DND-41 (cell line): ENCODE measurements around the gene CCT8.

ENCODE experiments used
- ATAC-seq: fragments of 200-7000 bp; cut with Tn5 transposase; 3 replicates; pipeline ENCODE4 v1.9.1; 2021; ENCODE audit warnings: low read depth; ENCODE audit not compliant: insufficient read depth
- DNase-seq: peaks from one replicate; pipeline ENCODE4 v3.0.0-alpha.2; 2020
- H2AFZ ChIP-seq: 2 replicates; pipeline ENCODE4 v1.6.0; 2012; ENCODE audit warnings: low read depth, low read length
- H3K27ac ChIP-seq: 2 replicates; pipeline ENCODE4 v1.5.1; 2012; ENCODE audit warnings: low read length, inconsistent platforms
- H3K27me3 ChIP-seq: fragments of 200-600 bp; sonication (generic); 2 replicates; pipeline ENCODE4 v1.6.0; 2012; ENCODE audit warnings: low read length, mild to moderate bottlenecking, inconsistent platforms; ENCODE audit not compliant: insufficient read depth, poor library complexity
- H3K36me3 ChIP-seq: 2 replicates; pipeline ENCODE4 v1.5.1; 2012; ENCODE audit warnings: low read length, inconsistent platforms; ENCODE audit not compliant: insufficient read depth
- H3K4me1 ChIP-seq: 2 replicates; pipeline ENCODE4 v1.5.1; 2012; ENCODE audit warnings: mild to moderate bottlenecking, low read length; ENCODE audit not compliant: insufficient read depth
- H3K4me2 ChIP-seq: 2 replicates; pipeline ENCODE4 v1.6.0; 2012; ENCODE audit warnings: mild to moderate bottlenecking, moderate library complexity, low read length, inconsistent platforms; ENCODE audit not compliant: insufficient read depth
- H3K4me3 ChIP-seq, 2 experiments: fragments of 200-600 bp in 1 of 2; shearing (Covaris generic) in 1 of 2; 2 replicates each; pipeline ENCODE4 v1.5.1; 2012 to 2016; ENCODE audit warnings: inconsistent platforms in 2 of 2, low read length in 2 of 2, mild to moderate bottlenecking in 2 of 2, low read depth in 1 of 2, moderate library complexity in 1 of 2
- H3K79me2 ChIP-seq: 2 replicates; pipeline ENCODE4 v1.6.0; 2012; ENCODE audit warnings: low read length, inconsistent platforms; ENCODE audit not compliant: insufficient read depth
- H3K9ac ChIP-seq: 2 replicates; pipeline ENCODE4 v1.6.0; 2012; ENCODE audit warnings: low read depth, mild to moderate bottlenecking, inconsistent platforms, low read length, moderate library complexity
- H3K9me3 ChIP-seq: 2 replicates; pipeline ENCODE4 v1.5.1; 2012; ENCODE audit warnings: low read length, moderate library complexity, mild to moderate bottlenecking, inconsistent platforms; ENCODE audit not compliant: insufficient read depth, severe bottlenecking
- H4K20me1 ChIP-seq: 2 replicates; pipeline ENCODE4 v1.6.0; 2012; ENCODE audit warnings: low read length; ENCODE audit not compliant: insufficient read depth
- EZH2 ChIP-seq: IDR thresholded peaks from 3 replicates; pipeline ENCODE4 v1.6.1; 2012; ENCODE audit warnings: borderline replicate concordance, low read depth, mild to moderate bottlenecking, moderate library complexity, low read length, inconsistent platforms; ENCODE audit not compliant: severe bottlenecking
- TF ChIP-seq, protein P1 (sequence below): IDR thresholded peaks from 2 replicates; pipeline ENCODE4 v1.5.1; 2012; ENCODE audit warnings: borderline replicate concordance, low read length, moderate library complexity, mild to moderate bottlenecking; ENCODE audit not compliant: poor library complexity, severe bottlenecking; ENCODE audit errors: extremely low read depth

The CCT8 gene

DNA sequence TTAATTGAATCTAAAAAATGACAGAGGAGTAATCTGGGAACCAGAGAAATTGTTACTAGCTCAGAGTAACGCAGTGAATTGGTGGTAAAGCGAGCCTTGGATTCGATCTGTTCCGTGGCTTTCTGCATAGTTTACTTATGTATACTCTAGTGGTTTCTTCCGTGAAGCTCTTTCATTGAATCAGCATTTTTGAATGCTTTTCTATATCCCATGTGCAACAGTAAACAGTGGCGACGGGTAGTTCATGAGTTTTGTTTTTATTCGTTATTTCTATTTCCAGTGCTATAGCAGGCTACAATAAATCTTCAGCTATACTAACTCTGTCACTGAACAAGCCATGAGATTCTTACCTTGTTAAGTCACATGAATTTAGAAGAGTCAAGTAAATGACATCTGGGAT, 42.5 kb upstream of the CCT8 start:
- TF ChIP-seq, protein P1, sequence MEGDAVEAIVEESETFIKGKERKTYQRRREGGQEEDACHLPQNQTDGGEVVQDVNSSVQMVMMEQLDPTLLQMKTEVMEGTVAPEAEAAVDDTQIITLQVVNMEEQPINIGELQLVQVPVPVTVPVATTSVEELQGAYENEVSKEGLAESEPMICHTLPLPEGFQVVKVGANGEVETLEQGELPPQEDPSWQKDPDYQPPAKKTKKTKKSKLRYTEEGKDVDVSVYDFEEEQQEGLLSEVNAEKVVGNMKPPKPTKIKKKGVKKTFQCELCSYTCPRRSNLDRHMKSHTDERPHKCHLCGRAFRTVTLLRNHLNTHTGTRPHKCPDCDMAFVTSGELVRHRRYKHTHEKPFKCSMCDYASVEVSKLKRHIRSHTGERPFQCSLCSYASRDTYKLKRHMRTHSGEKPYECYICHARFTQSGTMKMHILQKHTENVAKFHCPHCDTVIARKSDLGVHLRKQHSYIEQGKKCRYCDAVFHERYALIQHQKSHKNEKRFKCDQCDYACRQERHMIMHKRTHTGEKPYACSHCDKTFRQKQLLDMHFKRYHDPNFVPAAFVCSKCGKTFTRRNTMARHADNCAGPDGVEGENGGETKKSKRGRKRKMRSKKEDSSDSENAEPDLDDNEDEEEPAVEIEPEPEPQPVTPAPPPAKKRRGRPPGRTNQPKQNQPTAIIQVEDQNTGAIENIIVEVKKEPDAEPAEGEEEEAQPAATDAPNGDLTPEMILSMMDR = no peak
- TF ChIP-seq EZH2 = no peak
- Histone ChIP-seq H3K4me3 (no peak overlapping the region), H3K27me3 (no peaks in the 10 kb centered on the region), H3K9me3 (no peaks in the 10 kb centered on the region), H3K9ac (no peak overlapping the region), H2AFZ (no peak overlapping the region), H3K27ac (no peak overlapping the region), H4K20me1 (no peaks in the 10 kb centered on the region), H3K4me1 (no peaks in the 10 kb centered on the region), H3K79me2 (no peaks in the 10 kb centered on the region), H3K4me2 (no peak overlapping the region), H3K36me3 (no peaks in the 10 kb centered on the region)
- ATAC-seq (no peak), DNase-seq (no peak)

DNA sequence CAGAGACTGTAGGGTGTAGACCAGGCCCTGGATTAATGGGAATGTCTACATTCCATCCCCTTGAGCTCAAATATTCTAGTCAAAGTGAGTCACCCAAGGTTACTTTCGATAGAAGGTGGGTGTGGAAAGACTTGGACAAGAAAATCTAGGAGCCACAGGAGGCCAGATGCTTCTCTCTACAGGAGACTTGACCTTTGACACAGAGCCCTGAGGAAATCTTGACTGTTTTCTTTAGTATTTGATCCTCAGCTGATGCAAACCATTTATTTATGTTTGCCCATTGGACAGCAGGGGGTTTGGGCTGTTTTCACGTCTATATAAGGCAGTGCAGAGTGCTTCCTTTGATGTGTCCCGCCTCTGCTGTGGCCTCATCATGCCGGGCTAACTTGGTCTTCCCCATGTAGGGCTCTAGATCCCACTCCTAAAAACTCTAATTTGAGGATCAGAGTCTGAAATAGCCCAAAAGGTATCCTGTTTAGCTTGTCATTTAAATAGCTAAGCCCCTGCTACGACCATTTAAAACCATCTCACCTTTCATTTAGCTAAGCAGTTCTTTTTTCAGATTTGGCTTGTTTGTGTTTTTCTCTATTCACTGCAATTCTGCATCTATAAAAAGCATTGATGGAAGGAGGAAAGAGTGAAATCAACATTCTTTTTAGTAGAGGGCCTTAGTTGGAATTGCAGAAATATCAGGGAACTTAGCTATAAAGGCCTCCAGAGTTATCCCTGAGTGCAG, 41.5 kb upstream of the CCT8 start:
- DNase-seq (no peak), ATAC-seq (no peak)
- no peak overlapping the region for H3K4me3 ChIP-seq
- no peak overlapping the region for H3K9ac ChIP-seq
- no peak for TF ChIP-seq EZH2
- TF ChIP-seq, protein P1 = no peak
- H3K36me3 ChIP-seq = no peaks in the 10 kb centered on the region
- H2AFZ ChIP-seq = no peak overlapping the region
- no peaks in the 10 kb centered on the region for H4K20me1 ChIP-seq
- H3K27me3 ChIP-seq = no peaks in the 10 kb centered on the region
- no peak overlapping the region for H3K27ac ChIP-seq
- H3K9me3 ChIP-seq = no peaks in the 10 kb centered on the region
- H3K79me2 ChIP-seq = no peaks in the 10 kb centered on the region
- H3K4me1 ChIP-seq = no peaks in the 10 kb centered on the region
- H3K4me2 ChIP-seq = no peak overlapping the region

DNA sequence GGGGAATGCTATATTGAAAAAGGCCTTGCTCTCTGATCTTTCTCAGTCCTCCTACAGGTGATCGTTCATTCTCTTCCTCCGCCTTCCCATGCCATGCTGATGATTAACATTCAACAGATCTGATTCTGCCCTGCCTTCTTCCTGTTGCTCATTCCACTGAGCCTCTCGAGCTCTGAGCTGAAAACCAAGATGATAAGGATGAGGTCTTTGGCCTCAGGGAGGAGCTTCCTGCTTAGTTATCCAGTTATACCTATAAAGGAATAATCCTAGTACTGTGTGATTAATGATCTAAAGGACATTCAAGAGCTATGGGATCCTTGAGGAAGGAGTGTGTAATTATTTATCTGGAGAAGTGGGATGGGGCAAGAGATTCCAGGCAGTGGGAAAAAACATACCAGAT, 31.8 kb upstream of the CCT8 start:
- H3K4me2 ChIP-seq = no peak overlapping the region
- H3K36me3 ChIP-seq = no peaks in the 10 kb centered on the region
- TF ChIP-seq EZH2 = no peak
- TF ChIP-seq, protein P1 = no peak
- no peak overlapping the region for H3K27ac ChIP-seq
- DNase-seq (no peak), ATAC-seq (no peak)
- H3K9ac ChIP-seq = no peak overlapping the region
- H3K4me1 ChIP-seq = no peaks in the 10 kb centered on the region
- H3K27me3 ChIP-seq = no peaks in the 10 kb centered on the region
- H3K4me3 ChIP-seq = no peak overlapping the region
- H4K20me1 ChIP-seq = no peaks in the 10 kb centered on the region
- no peak overlapping the region for H2AFZ ChIP-seq
- H3K9me3 ChIP-seq = no peaks in the 10 kb centered on the region
- no peaks in the 10 kb centered on the region for H3K79me2 ChIP-seq
